22Rv1 (cell line): ENCODE data around the gene EFCAB9.
A peak's percentile ranks its signal among the peaks of the same experiment; 100 is the strongest.

Experiments used
- H3K27ac ChIP-seq: fragments of 450-650 bp; 2 replicates; pipeline ENCODE4 v1.5.1; 2017
- ZFX ChIP-seq: fragments of 450-650 bp; IDR thresholded peaks from 2 replicates; pipeline ENCODE4 v1.6.1; 2017; ENCODE audit warnings: antibody characterized with exemption, borderline replicate concordance
- TF ChIP-seq, protein P1 (sequence below): fragments of 450-650 bp; IDR thresholded peaks from 2 replicates; pipeline ENCODE4 v1.5.1; 2017; ENCODE audit warnings: mild to moderate bottlenecking

Gene EFCAB9

DNA sequence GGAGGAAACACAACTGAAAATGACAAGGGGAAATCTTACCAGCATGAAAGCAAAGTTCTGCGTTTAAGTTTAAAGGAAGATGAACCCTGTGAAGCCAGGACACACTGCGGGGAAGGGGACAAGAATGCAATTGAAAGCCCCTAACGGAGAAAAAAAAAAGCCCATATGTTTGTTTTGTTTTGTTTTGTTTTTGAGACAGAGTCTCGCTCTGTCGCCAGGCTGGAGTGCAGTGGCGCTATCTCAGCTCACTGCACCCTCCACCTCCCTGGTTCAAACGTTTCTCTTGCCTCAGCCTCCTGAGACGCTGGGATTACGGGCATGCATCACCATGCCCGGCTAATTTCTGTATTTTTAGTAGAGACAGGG is 8.9 kb upstream of the EFCAB9 start:
- no peak for TF ChIP-seq ZFX
- TF ChIP-seq, protein P1, sequence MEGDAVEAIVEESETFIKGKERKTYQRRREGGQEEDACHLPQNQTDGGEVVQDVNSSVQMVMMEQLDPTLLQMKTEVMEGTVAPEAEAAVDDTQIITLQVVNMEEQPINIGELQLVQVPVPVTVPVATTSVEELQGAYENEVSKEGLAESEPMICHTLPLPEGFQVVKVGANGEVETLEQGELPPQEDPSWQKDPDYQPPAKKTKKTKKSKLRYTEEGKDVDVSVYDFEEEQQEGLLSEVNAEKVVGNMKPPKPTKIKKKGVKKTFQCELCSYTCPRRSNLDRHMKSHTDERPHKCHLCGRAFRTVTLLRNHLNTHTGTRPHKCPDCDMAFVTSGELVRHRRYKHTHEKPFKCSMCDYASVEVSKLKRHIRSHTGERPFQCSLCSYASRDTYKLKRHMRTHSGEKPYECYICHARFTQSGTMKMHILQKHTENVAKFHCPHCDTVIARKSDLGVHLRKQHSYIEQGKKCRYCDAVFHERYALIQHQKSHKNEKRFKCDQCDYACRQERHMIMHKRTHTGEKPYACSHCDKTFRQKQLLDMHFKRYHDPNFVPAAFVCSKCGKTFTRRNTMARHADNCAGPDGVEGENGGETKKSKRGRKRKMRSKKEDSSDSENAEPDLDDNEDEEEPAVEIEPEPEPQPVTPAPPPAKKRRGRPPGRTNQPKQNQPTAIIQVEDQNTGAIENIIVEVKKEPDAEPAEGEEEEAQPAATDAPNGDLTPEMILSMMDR = no peak
- no peak overlapping the region for H3K27ac ChIP-seq

DNA sequence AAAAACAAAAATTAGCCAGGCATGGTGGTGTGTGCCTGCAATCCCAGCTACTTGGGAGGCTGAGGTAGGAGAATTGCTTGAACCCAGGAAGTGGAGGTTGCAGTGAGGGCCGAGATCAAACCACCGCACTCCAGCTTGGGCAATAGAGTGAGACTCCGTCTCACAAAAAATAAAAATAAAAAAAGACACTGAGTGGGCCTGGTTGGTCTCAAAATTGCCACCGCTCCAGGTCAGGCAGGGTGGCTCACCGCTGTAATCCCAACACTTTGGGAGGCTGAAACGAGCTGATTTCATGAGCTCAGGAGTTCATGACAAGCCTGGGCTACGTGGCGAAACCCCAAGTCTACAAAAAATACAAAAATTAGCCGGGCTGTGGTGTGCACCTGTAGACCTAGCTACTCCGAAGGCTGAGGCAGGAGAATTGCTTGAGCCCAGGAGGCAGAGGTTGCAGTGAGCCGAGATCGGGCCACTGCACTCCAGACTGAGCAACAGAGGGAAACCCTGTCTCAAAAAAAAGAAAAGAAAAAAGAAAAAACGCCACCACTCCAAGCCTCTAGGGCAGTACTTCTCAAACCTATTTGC is 7.8 kb upstream of the EFCAB9 start:
- no peak overlapping the region for H3K27ac ChIP-seq
- TF ChIP-seq, protein P1 = no peak
- no peak for TF ChIP-seq ZFX

DNA sequence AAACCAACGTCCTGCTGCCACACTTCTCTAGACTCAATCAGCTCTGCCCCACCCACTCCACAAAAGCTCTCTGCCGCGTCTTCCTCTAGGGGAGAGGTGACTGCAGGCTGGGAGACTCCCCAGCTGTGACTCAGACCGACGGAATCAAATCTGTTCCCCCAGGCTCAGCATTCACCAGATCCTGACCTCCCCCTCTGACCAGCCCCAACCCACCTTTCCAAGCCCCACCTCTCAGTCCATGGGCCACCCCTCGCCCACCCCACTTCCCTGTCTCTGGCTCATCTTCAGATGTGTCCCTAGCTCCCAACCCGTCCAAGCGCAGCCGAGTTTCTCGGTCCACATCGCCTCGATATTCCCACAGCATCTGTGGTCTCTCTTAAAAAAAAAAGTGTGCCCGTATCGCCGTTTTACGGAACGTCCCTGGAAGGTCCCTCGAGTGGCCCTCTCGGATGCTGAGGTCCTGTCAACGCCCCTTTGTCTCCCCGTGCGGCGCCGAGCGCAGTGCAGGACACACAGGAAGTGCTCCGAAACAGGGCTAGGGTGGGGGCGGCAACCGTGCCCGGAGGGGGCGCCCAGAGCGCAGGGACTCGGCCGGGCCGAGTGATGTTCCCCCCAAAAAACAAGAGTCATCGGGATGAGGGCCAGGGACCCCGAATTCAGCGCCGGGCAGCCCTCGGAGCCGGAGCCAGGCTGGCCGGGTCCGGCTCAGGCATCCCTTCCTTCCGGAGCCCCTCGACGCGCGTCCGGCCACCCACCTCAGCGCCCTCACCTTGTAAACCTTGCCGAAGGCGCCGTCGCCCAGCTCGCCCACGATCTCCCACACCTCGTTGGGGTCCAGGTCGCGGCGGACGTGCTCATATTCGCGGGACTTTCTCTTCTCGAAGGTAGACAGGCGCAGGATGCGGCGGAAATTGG is 6.6 kb upstream of the EFCAB9 start:
- TF ChIP-seq, protein P1 = no peak
- no peak for TF ChIP-seq ZFX
- peak overlapping the region; percentile 66 for H3K27ac ChIP-seq

DNA sequence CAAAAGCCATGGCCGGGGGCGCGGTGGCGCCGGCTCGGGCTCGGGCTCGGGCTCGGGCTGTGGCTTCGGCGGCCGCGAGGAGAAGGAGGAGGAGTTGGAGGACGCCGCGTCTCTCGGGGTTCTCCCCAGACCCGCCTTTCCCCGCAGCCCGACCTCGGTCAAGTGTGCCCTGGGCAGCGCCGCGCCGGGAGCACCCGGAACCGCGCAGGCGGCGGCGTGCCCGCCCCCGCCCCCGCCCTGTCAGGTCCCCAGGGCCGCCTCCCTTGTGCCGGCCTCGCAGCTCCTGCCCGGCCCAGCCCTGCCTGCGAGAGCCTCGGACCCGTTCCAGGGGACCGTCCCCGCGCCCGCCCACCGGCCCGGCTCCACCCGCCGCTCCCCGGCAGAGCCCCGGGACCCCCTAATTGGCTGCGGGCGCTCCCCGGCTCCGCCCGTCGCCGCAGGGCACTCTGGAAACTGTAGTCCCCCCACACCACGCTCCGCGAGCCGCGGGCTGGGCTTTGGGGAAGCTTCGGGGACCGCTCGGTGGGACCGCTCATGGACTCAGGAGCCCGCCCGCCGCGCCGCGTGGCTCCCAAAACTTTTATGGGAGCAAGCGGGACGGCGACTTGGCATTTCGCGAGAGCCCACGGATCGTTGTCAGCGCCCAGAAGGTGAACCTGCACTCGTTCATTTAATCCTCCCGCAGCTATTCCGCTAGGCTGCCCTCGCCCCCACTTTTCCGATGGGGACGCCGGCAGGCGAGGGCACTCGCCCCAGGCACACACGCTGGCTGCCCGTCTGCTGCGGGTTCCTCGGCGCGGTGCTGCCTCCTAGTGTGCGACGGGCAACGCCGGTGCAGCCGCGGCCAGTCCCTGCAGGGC is 5.7 kb upstream of the EFCAB9 start, which contains the start of gene STK10:
Gene STK10 (minus strand): TSS at position 192 of the 860 bp plus-strand sequence. CDS start 182 bp downstream, at position 10.
- TF ChIP-seq, protein P1 = peak; percentile 95
- no peak for TF ChIP-seq ZFX
- H3K27ac ChIP-seq = peak within 1 kb of the TSS; percentile 66

DNA sequence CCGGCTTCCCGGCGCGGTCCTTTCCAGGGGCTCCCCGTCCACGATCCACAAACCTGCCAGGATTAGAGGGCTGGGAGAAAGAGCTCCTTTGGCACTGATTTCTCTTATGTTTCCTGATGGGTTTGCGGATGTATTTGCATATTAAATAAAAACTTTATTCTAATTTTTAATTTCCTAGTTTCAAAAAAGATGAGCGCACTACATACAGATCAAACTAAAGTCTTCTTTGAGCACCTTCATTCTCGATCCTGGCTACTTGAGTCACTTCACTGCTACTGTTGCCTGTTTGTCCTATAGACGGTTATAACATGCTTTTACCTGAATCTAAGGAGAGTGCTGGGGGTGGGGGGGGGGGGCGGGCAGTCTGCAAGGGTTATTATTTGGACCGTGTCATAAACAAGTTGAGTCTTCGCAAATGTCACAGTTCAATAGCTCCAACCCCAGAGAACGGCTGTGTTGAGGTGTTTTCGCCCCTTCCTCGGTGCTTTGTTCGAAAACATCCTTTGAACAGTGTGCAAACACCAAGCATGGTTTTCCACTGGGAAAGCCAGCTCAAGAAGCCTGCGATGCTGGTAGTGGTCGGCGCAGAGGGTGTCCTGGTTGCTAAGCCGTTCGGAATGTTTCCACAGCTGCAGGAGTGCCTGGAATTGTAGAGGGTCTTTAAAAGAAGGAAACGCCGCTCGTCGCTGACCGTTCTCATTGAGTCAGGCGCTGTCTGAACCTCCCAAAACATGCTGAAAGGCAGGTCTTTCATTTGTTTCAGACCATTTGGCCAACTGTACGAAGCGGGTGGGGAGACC is 4.9 kb upstream of the EFCAB9 start:
- H3K27ac ChIP-seq = peak overlapping the region; percentile 66
- TF ChIP-seq ZFX = no peak
- TF ChIP-seq, protein P1 = peak; percentile 46

DNA sequence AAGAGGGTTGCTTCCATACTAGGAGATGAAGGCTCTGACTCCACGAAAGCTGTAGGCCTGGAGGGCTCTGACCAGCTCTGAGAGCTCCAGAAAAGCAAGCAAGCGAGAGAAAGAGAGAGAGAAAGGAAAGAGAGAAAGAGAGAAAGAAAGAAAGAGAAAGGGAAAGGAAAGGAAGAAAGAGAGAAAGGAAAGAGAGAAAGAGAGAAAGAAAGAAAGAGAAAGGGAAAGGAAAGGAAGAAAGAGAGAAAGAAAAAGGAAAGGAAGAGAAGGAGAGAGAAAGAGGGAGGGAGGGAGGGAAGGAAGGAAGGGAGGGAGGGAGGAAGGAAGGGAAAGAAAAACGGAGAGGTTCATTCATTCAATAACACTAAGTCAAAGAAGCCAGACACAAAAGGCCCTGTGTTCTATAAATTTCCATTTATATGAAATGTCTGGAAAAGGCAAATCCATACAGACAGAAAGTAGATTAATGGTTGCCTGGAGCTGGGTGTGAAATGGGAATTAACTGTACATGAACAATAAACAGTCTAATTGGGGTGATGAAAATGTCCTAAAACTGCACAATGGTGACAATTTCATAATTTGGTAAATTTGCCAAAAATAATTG is 4.2 kb upstream of the EFCAB9 start:
- no peak overlapping the region for H3K27ac ChIP-seq
- no peak for TF ChIP-seq ZFX
- TF ChIP-seq, protein P1 = no peak
